Common myeloid progenitor, CD34-positive (primary cell): ENCODE data around the gene ADAM11.

Source experiments
- CTCF ChIA-PET: fragments of 350-600 bp; sonication (Branson Sonifier 250); formaldehyde crosslinking; loops from one replicate; lab custom pipeline; 2021; ENCODE audit warnings: antibody characterized with exemption; lab: Charles Lee
- POLR2A ChIA-PET: fragments of 350-600 bp; sonication (Branson Sonifier 250); formaldehyde crosslinking; loops from one replicate; lab custom pipeline; 2021; ENCODE audit warnings: antibody characterized with exemption; lab: Charles Lee
- DNase-seq, 3 donors: peaks; one replicate each; pipeline versions ENCODE4 v3.0.0 to v3.0.0-alpha.2; 2013
- H3K27ac ChIP-seq, 2 experiments: 1 replicate in 1 of 2; 2 replicates in 1 of 2; pipeline ENCODE4 v1.7.0; 2013; ENCODE audit warnings: inconsistent platforms in 2 of 2, low read length in 2 of 2, mild to moderate bottlenecking in 2 of 2, low read depth in 1 of 2, moderate library complexity in 1 of 2; ENCODE audit not compliant: severe bottlenecking in 2 of 2, insufficient read depth in 1 of 2, poor library complexity in 1 of 2
- H3K27me3 ChIP-seq, 5 experiments: replicated peaks in 2 of 5; 1 replicate in 3 of 5; 2 replicates in 2 of 5; pipeline versions ENCODE4 v1.6.1 to v1.7.0; 2013; ENCODE audit warnings: low read length in 4 of 5, mild to moderate bottlenecking in 2 of 5, moderate library complexity in 2 of 5, inconsistent platforms in 1 of 5; ENCODE audit not compliant: insufficient read depth in 5 of 5, control insufficient read depth in 4 of 5
- H3K36me3 ChIP-seq, 4 experiments: 1 replicate in 2 of 4; 2 replicates in 2 of 4; pipeline versions ENCODE4 v1.6.1 to v1.7.0; 2013; ENCODE audit warnings: low read length in 3 of 4, control low read depth in 1 of 4, mild to moderate bottlenecking in 1 of 4; ENCODE audit not compliant: control insufficient read depth in 4 of 4, insufficient read depth in 4 of 4
- H3K4me1 ChIP-seq, 4 experiments: 1 replicate in 3 of 4; 2 replicates in 1 of 4; pipeline versions ENCODE4 v1.6.1 to v1.7.1; 2013; ENCODE audit warnings: low read length in 3 of 4, mild to moderate bottlenecking in 3 of 4, control low read depth in 1 of 4, inconsistent platforms in 1 of 4, moderate library complexity in 1 of 4; ENCODE audit not compliant: control insufficient read depth in 4 of 4, insufficient read depth in 4 of 4; ENCODE audit errors: control extremely low read depth in 1 of 4
- H3K4me3 ChIP-seq, 7 experiments: 1 replicate in 4 of 7; 2 replicates in 3 of 7; pipeline versions ENCODE4 v1.5.1 to v1.7.0; 2013; ENCODE audit warnings: mild to moderate bottlenecking in 7 of 7, low read length in 6 of 7, moderate library complexity in 6 of 7, inconsistent platforms in 2 of 7, low read depth in 2 of 7, control low read depth in 1 of 7; ENCODE audit not compliant: insufficient read depth in 4 of 7, control insufficient read depth in 1 of 7; ENCODE audit errors: extremely low read depth in 1 of 7
- H3K9me3 ChIP-seq, 5 experiments: 1 replicate in 4 of 5; 2 replicates in 1 of 5; pipeline versions ENCODE4 v1.6.1 to v1.7.1; 2013; ENCODE audit warnings: low read length in 4 of 5, mild to moderate bottlenecking in 2 of 5, inconsistent platforms in 1 of 5, low read depth in 1 of 5, moderate library complexity in 1 of 5; ENCODE audit not compliant: control insufficient read depth in 4 of 5, insufficient read depth in 2 of 5; ENCODE audit errors: control extremely low read depth in 1 of 5
- WGBS: methylation state at CpG from one replicate; pipeline ENCODE4 v1.1.5; 2013; ENCODE audit not compliant: insufficient coverage; 5-methylcytosine and 5-hydroxymethylcytosine counted together

The ADAM11 gene

DNA sequence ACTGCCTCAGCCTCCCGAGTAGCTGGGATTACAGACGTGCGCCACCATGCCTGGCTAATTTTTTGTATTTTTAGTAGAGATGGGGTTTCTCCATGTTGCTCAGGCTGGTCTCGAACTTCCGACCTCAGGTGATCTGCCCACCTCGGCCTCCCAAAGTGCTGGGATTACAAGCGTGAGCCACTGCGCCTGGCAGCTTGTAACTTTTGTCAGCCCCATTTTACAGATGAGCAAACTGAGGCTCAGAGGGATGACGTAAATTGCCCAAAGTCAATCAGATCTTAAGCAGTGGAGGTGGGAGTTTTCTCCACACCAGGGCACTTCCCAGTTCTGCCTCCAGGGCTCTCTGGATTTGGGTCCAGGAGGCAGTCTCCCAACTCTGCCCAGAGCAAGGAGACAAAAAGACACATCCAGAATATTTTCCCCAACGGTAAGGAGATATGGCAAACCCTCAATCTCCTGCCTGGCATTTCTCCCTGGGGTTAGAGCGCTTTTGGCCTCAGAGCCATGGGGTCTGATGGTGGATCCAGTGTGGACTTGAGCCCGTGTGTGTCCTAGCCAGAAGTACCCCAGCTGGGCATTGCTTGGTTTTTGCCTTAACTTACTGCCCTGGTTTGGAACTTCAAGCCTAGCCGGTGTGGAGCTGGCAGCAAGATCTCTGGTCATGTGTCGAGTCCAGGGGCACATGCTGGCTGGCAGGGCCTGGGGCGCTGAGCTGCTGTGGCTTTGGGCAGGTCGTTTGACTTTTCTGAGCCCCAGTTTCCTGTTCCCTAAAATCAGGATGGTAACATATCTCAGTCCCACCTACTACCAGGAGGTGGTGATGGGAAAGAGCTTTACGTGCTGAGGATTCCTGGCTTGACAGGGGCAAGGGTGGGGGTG lies 3.4 kb downstream of the ADAM11 start:
- no peak for DNase-seq
- H3K9me3 ChIP-seq, result no peaks in the 10 kb centered on the region
- 95% methylated on average over 13 of the region's 17 CpGs for WGBS
- ChIA-PET POLR2A (no interaction called here), CTCF (interaction anchor here (1.0 to 1.3 kb wide), 3 partner anchors 8 to 17 kb away, joined by 3 read pairs; no protein-coding TSS in a partner anchor)
- no peak overlapping the region for H3K4me3 ChIP-seq
- H3K27ac ChIP-seq, result no peak overlapping the region
- H3K4me1 ChIP-seq, result peaks cover 0 to 15% (median 13%) of the 10 kb centered on the region in 4 experiments
- no peaks in the 10 kb centered on the region for H3K36me3 ChIP-seq
- H3K27me3 ChIP-seq, result peaks cover 0 to 39% (median 7%) of the 10 kb centered on the region in 5 experiments

- no peak overlapping the region for H3K4me3 ChIP-seq
- ChIA-PET CTCF (interaction anchor here (1.0 to 1.3 kb wide), 4 partner anchors 8 to 30 kb away, joined by 3 to 4 read pairs (median 3); no protein-coding TSS in a partner anchor), POLR2A (no interaction called here)
- peaks cover 0 to 25% (median 23%) of the 10 kb centered on the region in 4 experiments for H3K4me1 ChIP-seq
- H3K36me3 ChIP-seq, result no peaks in the 10 kb centered on the region
- H3K27ac ChIP-seq, result no peak overlapping the region
- 100% methylated on average over 3 of the region's 5 CpGs for WGBS
- peaks cover 0 to 29% (median 5%) of the 10 kb centered on the region in 5 experiments for H3K27me3 ChIP-seq
- no peak for DNase-seq
- H3K9me3 ChIP-seq, result no peaks in the 10 kb centered on the region
Measured at GRCh38 chr17:44763170-44763569, 4.4 kb downstream of the ADAM11 start.

DNA sequence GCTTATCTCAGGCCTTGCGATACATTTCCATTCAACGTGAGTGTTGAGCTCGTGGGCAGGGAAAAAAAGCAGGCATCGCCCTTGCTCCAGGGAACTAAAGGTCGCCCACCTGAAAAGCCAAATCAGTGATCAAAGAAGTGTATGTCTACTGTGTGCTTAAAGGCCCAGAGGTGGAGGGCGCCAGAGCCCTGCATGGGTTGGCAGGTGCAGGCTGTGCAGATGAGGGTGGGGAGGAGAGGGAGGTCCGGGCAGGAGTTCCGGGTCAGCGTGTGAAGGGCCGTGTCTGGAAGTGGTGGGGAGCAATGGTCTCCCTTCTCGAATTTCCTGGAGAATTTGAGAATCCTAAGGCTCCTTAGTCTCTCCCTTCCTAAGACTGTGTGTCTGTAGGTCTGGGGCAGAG lies 7.2 kb downstream of the ADAM11 start:
- Histone ChIP-seq H3K4me3 (no peak overlapping the region), H3K4me1 (peaks cover 0 to 45% (median 29%) of the 10 kb centered on the region in 4 experiments), H3K36me3 (no peaks in the 10 kb centered on the region), H3K9me3 (no peaks in the 10 kb centered on the region), H3K27me3 (peaks cover 0 to 6% (median 0%) of the 10 kb centered on the region in 5 experiments), H3K27ac (no peak overlapping the region)
- no peak for DNase-seq
- WGBS, result 94% methylated on average over 11 of the region's 11 CpGs
- ChIA-PET POLR2A (no interaction called here), CTCF (interaction anchor here (0.9 to 1.3 kb wide), 3 partner anchors 9 to 32 kb away, joined by 3 read pairs; no protein-coding TSS in a partner anchor)

GRCh38 chr17:44766409-44767038 lies 7.7 kb downstream of the ADAM11 start:
- Histone ChIP-seq H3K4me1 (peaks cover 0 to 50% (median 35%) of the 10 kb centered on the region in 4 experiments), H3K9me3 (no peaks in the 10 kb centered on the region), H3K36me3 (no peaks in the 10 kb centered on the region), H3K27me3 (peaks cover 0 to 1% (median 0%) of the 10 kb centered on the region in 5 experiments), H3K4me3 (no peak overlapping the region), H3K27ac (no peak overlapping the region)
- POLR2A ChIA-PET, result no interaction called here
- DNase-seq, result no peak
- WGBS, result 93% methylated on average over 7 of the region's 8 CpGs
- CTCF ChIA-PET, result interaction anchor here (0.9 to 1.3 kb wide), 4 partner anchors 8 to 98 kb away, joined by 3 read pairs; no protein-coding TSS in a partner anchor

GRCh38 chr17:44767493-44767892 lies 8.7 kb downstream of the ADAM11 start:
- H3K36me3 ChIP-seq, result no peaks in the 10 kb centered on the region
- peak; percentile 29 to 96 (median 94) for DNase-seq
- WGBS, result 33% methylated on average over 2 of the region's 4 CpGs
- peak overlapping the region in 2 of 7 experiments; percentile 25 to 61 for H3K4me3 ChIP-seq
- H3K4me1 ChIP-seq, result peaks cover 0 to 52% (median 38%) of the 10 kb centered on the region in 4 experiments
- H3K9me3 ChIP-seq, result no peaks in the 10 kb centered on the region
- no peaks in the 10 kb centered on the region for H3K27me3 ChIP-seq
- POLR2A ChIA-PET, result interaction anchor here (0.6 to 1.4 kb wide), 3 partner anchors 9 to 94 kb away, joined by 3 to 5 read pairs (median 4); partner anchors contain the start of genes ADAM11 and DBF4B
- CTCF ChIA-PET, result interaction anchor here (1.2 kb wide), 1 partner anchor 97 kb away, joined by 3 read pairs; no protein-coding TSS in a partner anchor
- no peak overlapping the region for H3K27ac ChIP-seq

- WGBS, result 0% methylated on average over 5 of the region's 11 CpGs
- Histone ChIP-seq H3K36me3 (no peaks in the 10 kb centered on the region), H3K27ac (no peak overlapping the region), H3K4me1 (peaks cover 0 to 49% (median 38%) of the 10 kb centered on the region in 4 experiments), H3K4me3 (peak overlapping the region in 4 of 7 experiments; percentile 40 to 61 (median 47)), H3K9me3 (no peaks in the 10 kb centered on the region), H3K27me3 (no peaks in the 10 kb centered on the region)
- CTCF ChIA-PET, result interaction anchor here (0.6 kb wide), 1 partner anchor 146 kb away, joined by 3 read pairs; no protein-coding TSS in a partner anchor
- POLR2A ChIA-PET, result interaction anchor here (1.4 kb wide), 2 partner anchors 10 to 60 kb away, joined by 4 to 5 read pairs; partner anchors contain the start of genes ADAM11 and DBF4B
- peak; percentile 50 to 91 (median 86) for DNase-seq
Measured at GRCh38 chr17:44768505-44769142, 9.8 kb downstream of the ADAM11 start.
